Measurements from ENCODE around the gene DDX1.

GRCh38 chr2:15603044-15603765 lies 11.5 kb downstream of the DDX1 start:
- no peak for TF ChIP-seq CTCF (IDR thresholded peaks at IDR 0.05)
- no peak for TF ChIP-seq ZFX (IDR thresholded peaks at IDR 0.05; ENCODE audit: borderline replicate concordance)
